ENCODE results near the gene NFAM1.

The NFAM1 gene

GRCh38 chr22:42471441-42471840 lies 39.2 kb upstream of the NFAM1 start:
- Histone ChIP-seq H3K27ac (ENCODE audit: extremely low read depth, low read depth, low read length) (no peak overlapping the region), H3K9me3 (ENCODE audit: control insufficient read depth, insufficient read depth, low read depth, low read length) (no peaks in the 10 kb centered on the region)
- POLR2A ChIA-PET: no interaction called here
- TF ChIP-seq ZNF580 (tag by site-specific recombination; IDR thresholded peaks at IDR 0.05) (no peak), ZNF350 (tag by site-specific recombination; IDR thresholded peaks at IDR 0.05) (no peak), CTCF (tag by site-specific recombination; IDR thresholded peaks at IDR 0.05) (no peak), ZNF585B (tag by site-specific recombination; IDR thresholded peaks at IDR 0.05) (no peak), ZNF776 (tag by site-specific recombination; IDR thresholded peaks at IDR 0.05; ENCODE audit: borderline replicate concordance) (0 out of 2 replicates have a peak, but pooled peaks have one; percentile 18), ZNF138 (tag by site-specific recombination; IDR thresholded peaks at IDR 0.05; ENCODE audit: borderline replicate concordance) (no peak), ZBTB7A (tag by site-specific recombination; IDR thresholded peaks at IDR 0.05; ENCODE audit: low read depth) (no peak), ZNF169 (tag by site-specific recombination; IDR thresholded peaks at IDR 0.05) (no peak), ZNF660 (tag by site-specific recombination; IDR thresholded peaks at IDR 0.05) (no peak), ZBTB6 (tag by site-specific recombination; IDR thresholded peaks at IDR 0.05) (no peak), ZNF140 (tag by site-specific recombination; IDR thresholded peaks at IDR 0.05) (no peak), ATF2 (tag by site-specific recombination; IDR thresholded peaks at IDR 0.05; ENCODE audit: low read depth) (no peak), ZNF626 (tag by site-specific recombination; IDR thresholded peaks at IDR 0.05) (no peak), ZNF341 (tag by site-specific recombination; IDR thresholded peaks at IDR 0.05; ENCODE audit: low read depth) (no peak), ZNF521 (tag by site-specific recombination; IDR thresholded peaks at IDR 0.05) (no peak), ZNF571 (tag by site-specific recombination; IDR thresholded peaks at IDR 0.05) (no peak), ZNF148 (tag by site-specific recombination; IDR thresholded peaks at IDR 0.05; ENCODE audit: borderline replicate concordance) (0 out of 2 replicates have a peak, but pooled peaks have one; percentile 27), ZNF366 (tag by site-specific recombination; conservative IDR thresholded peaks at IDR 0.05) (peak; percentile 79), ZNF768 (tag by site-specific recombination; IDR thresholded peaks at IDR 0.05) (no peak), KLF7 (tag by site-specific recombination; IDR thresholded peaks at IDR 0.05; ENCODE audit: borderline replicate concordance) (no peak), ZBTB1 (tag by site-specific recombination; IDR thresholded peaks at IDR 0.05) (no peak), ZBTB8A (tag by site-specific recombination; IDR thresholded peaks at IDR 0.05) (no peak), ZNF513 (tag by site-specific recombination; IDR thresholded peaks at IDR 0.05) (no peak), ZXDB (tag by site-specific recombination; IDR thresholded peaks at IDR 0.05) (no peak), SP7 (tag by site-specific recombination; IDR thresholded peaks at IDR 0.05) (no peak), ZNF112 (tag by site-specific recombination; IDR thresholded peaks at IDR 0.05) (no peak), ZNF792 (tag by site-specific recombination; IDR thresholded peaks at IDR 0.05) (no peak), ZNF514 (tag by site-specific recombination; IDR thresholded peaks at IDR 0.05) (no peak), SALL2 (tag by site-specific recombination; IDR thresholded peaks at IDR 0.05; ENCODE audit: borderline replicate concordance) (peak; percentile 49; the same call in 1 of the 2 replicates), ZFHX2 (tag by site-specific recombination; conservative IDR thresholded peaks at IDR 0.05) (peak; percentile 99), ZNF174 (tag by site-specific recombination; IDR thresholded peaks at IDR 0.05) (no peak), GLI2 (tag by site-specific recombination; IDR thresholded peaks at IDR 0.05; ENCODE audit: borderline replicate concordance, low read depth) (no peak)

More at GRCh38 chr22:42471441-42471840, 39.2 kb upstream of the NFAM1 start:
- no peaks in the 10 kb centered on the region for H3K36me3 ChIP-seq (ENCODE audit: control insufficient read depth in 2 of 2, insufficient read depth in 1 of 2, low read length in 2 of 2)
- H3K4me1 ChIP-seq (ENCODE audit: control insufficient read depth, insufficient read depth, low read length): no peaks in the 10 kb centered on the region
- CTCF ChIA-PET: interaction anchor here (0.6 to 2.9 kb wide), 4 partner anchors 11 to 302 kb away, joined by 4 to 21 read pairs (median 6); no protein-coding TSS in a partner anchor
- no peak overlapping the region for H3K4me3 ChIP-seq (ENCODE audit: low read depth, low read length)

All from HEK293 (cell line).